ENCODE results near the gene GUCA1C. TPM values are rescaled to one million over a fixed set of nuclear protein-coding genes. Genes with fewer than 3 reads are reported as not detected.
A peak's percentile ranks its signal among the peaks of the same experiment; 100 is the strongest.

GUCA1C gene
- total RNA-seq, 4 donors from 2014 or later, result not detected

DNA sequence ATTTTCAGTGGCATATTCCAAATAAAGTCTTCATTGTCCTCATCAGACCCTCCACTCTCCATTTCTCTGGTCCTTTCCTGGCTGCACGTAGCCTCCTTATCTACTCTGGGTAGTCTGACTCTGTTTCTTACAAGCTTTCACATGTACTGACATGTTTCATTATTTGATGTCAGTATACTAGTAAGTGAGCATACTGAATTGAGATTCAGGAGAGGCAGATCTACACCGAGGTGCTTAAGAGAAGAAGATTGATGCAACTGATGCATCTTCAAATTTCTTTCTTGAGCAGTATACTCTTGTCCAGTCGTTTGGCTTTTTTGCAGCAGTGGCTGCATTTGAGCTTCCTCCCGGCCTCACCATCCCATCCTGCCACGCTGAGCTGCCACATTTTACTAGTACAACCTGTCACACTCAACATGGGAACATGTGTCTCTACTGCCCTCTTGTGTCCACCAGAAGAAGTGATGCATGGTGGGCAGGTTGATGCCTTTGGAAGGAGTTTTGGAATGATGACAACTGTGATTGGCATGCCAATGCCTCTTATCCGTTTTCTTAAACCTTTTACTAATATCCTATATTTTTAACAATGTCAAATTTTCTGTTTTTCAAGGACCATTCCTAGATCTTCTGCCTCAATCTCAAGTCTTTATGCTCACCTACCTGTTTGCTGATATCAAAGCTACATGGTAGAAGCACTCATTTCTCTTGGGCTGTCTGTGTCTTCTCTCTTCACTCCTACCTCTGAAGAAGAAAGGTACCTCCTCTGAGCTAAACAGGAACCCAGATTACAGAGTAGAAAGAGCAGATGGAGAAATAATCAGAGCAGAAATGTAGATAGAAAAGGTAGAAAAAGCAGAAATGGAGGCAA is 38.7 kb downstream of the GUCA1C start:
- ATAC-seq (ENCODE audit: low FRiP score) (no peak), DNase-seq (ENCODE audit: low spot score) (no peak)
- TF ChIP-seq, protein P1, sequence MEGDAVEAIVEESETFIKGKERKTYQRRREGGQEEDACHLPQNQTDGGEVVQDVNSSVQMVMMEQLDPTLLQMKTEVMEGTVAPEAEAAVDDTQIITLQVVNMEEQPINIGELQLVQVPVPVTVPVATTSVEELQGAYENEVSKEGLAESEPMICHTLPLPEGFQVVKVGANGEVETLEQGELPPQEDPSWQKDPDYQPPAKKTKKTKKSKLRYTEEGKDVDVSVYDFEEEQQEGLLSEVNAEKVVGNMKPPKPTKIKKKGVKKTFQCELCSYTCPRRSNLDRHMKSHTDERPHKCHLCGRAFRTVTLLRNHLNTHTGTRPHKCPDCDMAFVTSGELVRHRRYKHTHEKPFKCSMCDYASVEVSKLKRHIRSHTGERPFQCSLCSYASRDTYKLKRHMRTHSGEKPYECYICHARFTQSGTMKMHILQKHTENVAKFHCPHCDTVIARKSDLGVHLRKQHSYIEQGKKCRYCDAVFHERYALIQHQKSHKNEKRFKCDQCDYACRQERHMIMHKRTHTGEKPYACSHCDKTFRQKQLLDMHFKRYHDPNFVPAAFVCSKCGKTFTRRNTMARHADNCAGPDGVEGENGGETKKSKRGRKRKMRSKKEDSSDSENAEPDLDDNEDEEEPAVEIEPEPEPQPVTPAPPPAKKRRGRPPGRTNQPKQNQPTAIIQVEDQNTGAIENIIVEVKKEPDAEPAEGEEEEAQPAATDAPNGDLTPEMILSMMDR (IDR thresholded peaks at IDR 0.05), result no peak

DNA sequence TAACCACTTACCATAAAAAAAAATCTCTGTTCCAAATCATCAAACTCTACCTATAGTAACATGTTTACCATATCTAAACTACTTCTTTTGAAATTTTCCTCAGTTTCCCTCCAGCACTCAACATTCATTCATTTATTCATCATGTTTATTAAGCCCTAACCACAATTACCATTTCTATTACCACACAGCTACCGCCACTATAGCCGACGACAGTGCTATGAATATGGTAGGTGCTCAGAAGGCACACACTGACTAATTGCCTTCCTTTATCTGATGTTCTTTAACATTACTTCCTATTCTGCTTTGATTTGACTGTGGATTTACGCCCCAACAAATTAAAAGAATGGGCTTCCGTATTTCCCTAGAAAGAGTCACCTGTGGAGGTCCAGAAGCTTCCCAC is 43.9 kb downstream of the GUCA1C start:
- TF ChIP-seq, protein P1 (IDR thresholded peaks at IDR 0.05), result no peak
- no peak for DNase-seq (ENCODE audit: low spot score)
- no peak for ATAC-seq (ENCODE audit: low FRiP score)

DNA sequence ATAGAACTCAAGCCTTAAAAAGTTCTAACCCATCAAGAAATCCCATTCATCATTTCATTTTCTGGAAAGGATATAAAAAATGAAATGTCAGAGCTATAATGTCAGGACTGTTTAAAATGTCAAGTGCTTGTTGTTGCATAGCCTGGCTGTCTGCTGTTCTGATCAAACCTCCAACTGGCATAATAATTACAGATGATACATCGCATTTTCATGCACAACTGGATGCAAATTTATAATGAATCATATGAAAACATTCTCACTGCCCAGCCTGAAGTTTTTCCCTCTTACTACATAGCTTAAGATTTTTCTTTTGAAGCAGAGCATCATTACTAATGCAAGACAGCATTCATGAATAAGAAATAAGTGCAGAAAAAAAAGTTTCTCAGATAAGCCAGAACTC is 46.5 kb downstream of the GUCA1C start:
- DNase-seq (ENCODE audit: low spot score) (no peak), ATAC-seq (ENCODE audit: low FRiP score) (peak; percentile 76)
- TF ChIP-seq, protein P1 (IDR thresholded peaks at IDR 0.05), result no peak

DNA sequence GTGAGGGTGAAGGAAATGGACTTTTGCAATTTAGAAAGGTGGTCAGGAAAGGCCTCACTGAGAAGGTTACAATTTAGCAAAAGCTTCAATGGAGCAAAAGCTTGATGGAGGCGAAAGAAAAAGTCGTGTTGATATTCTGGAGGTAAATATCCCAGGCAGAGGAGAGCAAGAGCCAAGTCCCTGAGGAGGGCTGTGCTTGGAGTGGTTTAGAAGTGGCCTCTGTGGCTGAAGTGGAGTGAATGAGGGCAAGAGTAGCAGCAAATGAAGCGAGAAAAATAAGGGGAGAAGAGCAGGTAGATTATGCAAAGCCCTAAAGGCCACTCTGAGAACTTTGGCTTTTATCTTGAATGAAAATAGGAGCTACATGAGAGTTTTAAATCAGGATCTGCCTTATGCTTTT is 54.1 kb downstream of the GUCA1C start:
- TF ChIP-seq, protein P1 (IDR thresholded peaks at IDR 0.05), result no peak
- no peak for DNase-seq (ENCODE audit: low spot score)
- ATAC-seq (ENCODE audit: low FRiP score), result no peak

DNA sequence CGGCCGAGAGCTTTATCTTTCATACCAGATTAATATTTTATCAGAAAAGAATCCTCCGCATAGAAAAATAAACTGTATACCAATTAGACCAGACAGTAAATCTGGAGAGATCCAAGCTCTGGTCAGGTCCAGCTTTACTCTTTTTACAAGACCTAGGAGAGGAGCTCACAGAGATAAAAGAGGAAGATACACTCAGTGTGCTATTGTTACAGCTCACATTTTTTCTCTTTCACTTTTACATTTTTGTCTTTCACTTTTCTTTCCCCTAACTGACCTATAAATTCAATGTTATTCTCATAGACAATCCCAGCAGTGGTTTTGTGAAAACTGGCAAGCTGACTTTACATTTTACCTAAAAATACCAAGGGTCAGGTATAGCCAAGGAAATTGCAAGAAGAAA is 55.8 kb downstream of the GUCA1C start:
- DNase-seq (ENCODE audit: low spot score), result no peak
- TF ChIP-seq, protein P1 (IDR thresholded peaks at IDR 0.05), result no peak
- ATAC-seq (ENCODE audit: low FRiP score), result no peak

DNA sequence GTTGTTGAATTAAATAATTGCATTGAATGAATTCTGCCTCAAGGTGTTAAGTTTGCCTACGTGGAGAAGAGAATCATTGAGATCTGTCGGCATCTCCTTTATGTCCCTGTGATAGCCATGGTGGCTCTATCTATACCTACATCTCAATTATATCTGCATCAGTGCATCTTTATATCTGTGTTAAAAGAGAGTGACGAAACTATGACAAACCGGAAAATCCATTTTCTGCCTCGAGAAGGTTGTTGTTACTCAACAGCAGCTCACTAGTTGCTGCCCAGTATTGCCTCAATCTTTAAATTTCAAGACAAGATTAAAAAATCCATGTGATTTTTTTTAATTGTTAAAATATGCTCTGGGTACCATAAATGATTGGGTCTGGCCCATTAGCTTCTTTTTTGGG is 58.7 kb downstream of the GUCA1C start:
- DNase-seq (ENCODE audit: low spot score) (no peak), ATAC-seq (ENCODE audit: low FRiP score) (no peak)
- TF ChIP-seq, protein P1 (IDR thresholded peaks at IDR 0.05), result no peak

DNA sequence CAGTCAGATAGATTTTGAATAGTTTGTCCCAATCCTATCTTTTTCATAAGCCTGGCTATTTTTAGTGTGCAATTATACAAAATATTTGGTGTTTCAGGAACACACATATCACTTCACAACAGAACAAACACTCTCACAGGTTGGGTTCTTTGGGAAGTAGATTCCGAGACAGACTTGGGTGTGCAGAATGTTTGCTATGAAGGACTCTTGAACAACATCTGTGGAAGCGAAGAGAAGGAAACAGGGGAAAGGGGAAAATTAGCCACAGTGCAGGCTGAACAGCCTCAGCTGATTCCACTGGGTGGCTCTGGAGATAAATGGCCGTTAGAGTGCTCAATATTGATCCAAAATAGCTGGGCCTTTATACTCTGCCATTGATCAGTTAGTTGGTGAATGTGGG is 61.8 kb downstream of the GUCA1C start:
- TF ChIP-seq, protein P1 (IDR thresholded peaks at IDR 0.05), result no peak
- no peak for DNase-seq (ENCODE audit: low spot score)
- no peak for ATAC-seq (ENCODE audit: low FRiP score)
